ENCODE data around the gene OR2V2. TPM values are rescaled to one million over a fixed set of nuclear protein-coding genes. Genes with fewer than 3 reads are reported as not detected.

The OR2V2 gene
- total and polyA plus RNA-seq, 10 of the 15 experiments (the other 5 are each of a cell fraction or from before 2014, with no cell fraction given): 0.26 TPM; not detected in 9

GRCh38 chr5:181198905-181199519 is 51.6 kb downstream of the OR2V2 start (continued):
- no peak for TF ChIP-seq ZNF274 (IDR thresholded peaks at IDR 0.05; ENCODE audit: insufficient read depth, insufficient read length)

- ChIA-PET SMC1A (ENCODE audit: uncharacterized antibody, unreplicated experiment) (interaction anchor here (1.2 to 3.0 kb wide), 5 partner anchors 9 to 51 kb away, joined by 3 to 15 read pairs (median 3); no protein-coding TSS in a partner anchor), POLR2A (interaction anchor here (0.8 to 3.1 kb wide), 5 partner anchors 12 to 51 kb away, joined by 3 to 18 read pairs (median 5); partner anchors contain the start of gene TRIM41), CTCF (interaction anchor here (0.8 to 2.6 kb wide), 2 partner anchors 9 to 17 kb away, joined by 3 to 15 read pairs; no protein-coding TSS in a partner anchor), RAD21 (ENCODE audit: unreplicated experiment) (interaction anchor here (1.4 to 3.1 kb wide), 4 partner anchors 9 to 23 kb away, joined by 3 to 8 read pairs (median 7); partner anchors contain the start of gene TRIM41)
- intact Hi-C loops (cut with micrococcal nuclease; ENCODE audit: unreplicated experiment) (no loop called here), in situ Hi-C loops (cut with MboI) (no loop called here)
- Histone ChIP-seq H3K4me2 (ENCODE audit: control insufficient read depth, insufficient read depth) (no peak overlapping the region), H3K27ac (ENCODE audit: control insufficient read depth, insufficient read depth) (no peak overlapping the region), H3K9ac (ENCODE audit: control insufficient read depth, insufficient read depth, low read length) (no peak overlapping the region), H3K79me2 (ENCODE audit: control insufficient read depth, insufficient read depth, low read length) (no peaks in the 10 kb centered on the region), H3K4me1 (ENCODE audit: control insufficient read depth, insufficient read depth, low read length) (peaks cover 21% of the 10 kb centered on the region), H4K20me1 (ENCODE audit: control insufficient read depth, insufficient read depth) (no peaks in the 10 kb centered on the region), H2AFZ (ENCODE audit: control insufficient read depth, low read depth, low read length) (no peak overlapping the region), H3K4me3 (no peak overlapping the region), H3K36me3 (ENCODE audit: control insufficient read depth in 2 of 2, insufficient read depth in 2 of 2, low read length in 1 of 2) (no peaks in the 10 kb centered on the region), H3K27me3 (replicated peaks in 1 of 2; ENCODE audit: control insufficient read depth in 2 of 2, insufficient read depth in 2 of 2, low read length in 1 of 2) (peaks cover 1 to 4% of the 10 kb centered on the region in 2 experiments; a peak in 2 of 4 replicates), H3K9me3 (replicated peaks; ENCODE audit: control insufficient read depth, insufficient read depth, low read length) (no peaks in the 10 kb centered on the region)
- DNase-seq (ENCODE audit: low read depth, low spot score): no peak
- no peak for ATAC-seq
- WGBS (ENCODE audit: insufficient coverage, insufficient replicate concordance, low lambda C conversion rate, missing lambda C conversion rate): 70% methylated on average over 12 of the region's 12 CpGs
- no peak for FAIRE-seq
- no TSS peak for BruUV-seq (replicated peaks)
- no peak for TF ChIP-seq ZSCAN29 (IDR thresholded peaks at IDR 0.05)
- no peak for TF ChIP-seq RUNX3 (IDR thresholded peaks at IDR 0.05; ENCODE audit: low read length)
- TF ChIP-seq NRF1 (conservative IDR thresholded peaks at IDR 0.05; ENCODE audit: low read depth, low read length): no peak
- no peak for TF ChIP-seq NFYB (IDR thresholded peaks at IDR 0.05; ENCODE audit: insufficient read depth, low read depth, low read length)
Measured at GRCh38 chr5:181199881-181200638, 52.7 kb downstream of the OR2V2 start.
